Activated T-helper 2 cell treated with anti-CD3 and anti-CD28 coated beads, Interferon-gamma antibody, Interleukin-2, Interleukin-4, amounts not matched to agents 10 μg/mL and 5 μg/mL and 100 μg/mL, durations not matched to agents 14 hours and 24 hours and 36 hours (primary cell): Measurements from ENCODE around the gene SLCO2B1. TPM values are rescaled to one million over a fixed set of nuclear protein-coding genes. Genes with fewer than 3 reads are reported as not detected.
"Not testable (repeated sequence)": the region's sequence is repeated elsewhere in the genome, so short reads cannot be mapped to it uniquely, and the experiment has no call there.

Experiments used
- DNase-seq: peaks from one replicate; pipeline ENCODE4 v3.0.0; 2021; ENCODE audit warnings: low spot score
- H3K27ac Mint-ChIP-seq: one replicate; pipeline ENCODE4 v1.8.0; 2021; ENCODE audit warnings: mixed read lengths
- H3K27me3 Mint-ChIP-seq: one replicate; pipeline ENCODE4 v1.8.0; 2021; ENCODE audit warnings: low read depth, mixed read lengths
- H3K36me3 Mint-ChIP-seq: one replicate; pipeline ENCODE4 v1.8.0; 2021; ENCODE audit warnings: low read depth, mixed read lengths
- H3K4me1 Mint-ChIP-seq: one replicate; pipeline ENCODE4 v1.8.0; 2021; ENCODE audit warnings: low read depth, mixed read lengths
- H3K4me3 Mint-ChIP-seq: one replicate; pipeline ENCODE4 v1.8.0; 2021; ENCODE audit warnings: low read depth, mild to moderate bottlenecking, moderate library complexity, mixed read lengths
- H3K9me3 Mint-ChIP-seq: one replicate; pipeline ENCODE4 v1.8.0; 2021; ENCODE audit warnings: mixed read lengths
- intact Hi-C: fragments of 100-400 bp; cut with micrococcal nuclease; formaldehyde crosslinking; loops from one replicate; pipeline ENCODE4 v1.15.1; 2023
- total RNA-seq: library from RNA; stranded (reverse); gene quantifications from 2 replicates; pipeline ENCODE4 v1.2.3, GENCODE V29; 2022

The SLCO2B1 gene, protein sequence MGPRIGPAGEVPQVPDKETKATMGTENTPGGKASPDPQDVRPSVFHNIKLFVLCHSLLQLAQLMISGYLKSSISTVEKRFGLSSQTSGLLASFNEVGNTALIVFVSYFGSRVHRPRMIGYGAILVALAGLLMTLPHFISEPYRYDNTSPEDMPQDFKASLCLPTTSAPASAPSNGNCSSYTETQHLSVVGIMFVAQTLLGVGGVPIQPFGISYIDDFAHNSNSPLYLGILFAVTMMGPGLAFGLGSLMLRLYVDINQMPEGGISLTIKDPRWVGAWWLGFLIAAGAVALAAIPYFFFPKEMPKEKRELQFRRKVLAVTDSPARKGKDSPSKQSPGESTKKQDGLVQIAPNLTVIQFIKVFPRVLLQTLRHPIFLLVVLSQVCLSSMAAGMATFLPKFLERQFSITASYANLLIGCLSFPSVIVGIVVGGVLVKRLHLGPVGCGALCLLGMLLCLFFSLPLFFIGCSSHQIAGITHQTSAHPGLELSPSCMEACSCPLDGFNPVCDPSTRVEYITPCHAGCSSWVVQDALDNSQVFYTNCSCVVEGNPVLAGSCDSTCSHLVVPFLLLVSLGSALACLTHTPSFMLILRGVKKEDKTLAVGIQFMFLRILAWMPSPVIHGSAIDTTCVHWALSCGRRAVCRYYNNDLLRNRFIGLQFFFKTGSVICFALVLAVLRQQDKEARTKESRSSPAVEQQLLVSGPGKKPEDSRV
- total RNA-seq, result not detected in 2 replicates

DNA sequence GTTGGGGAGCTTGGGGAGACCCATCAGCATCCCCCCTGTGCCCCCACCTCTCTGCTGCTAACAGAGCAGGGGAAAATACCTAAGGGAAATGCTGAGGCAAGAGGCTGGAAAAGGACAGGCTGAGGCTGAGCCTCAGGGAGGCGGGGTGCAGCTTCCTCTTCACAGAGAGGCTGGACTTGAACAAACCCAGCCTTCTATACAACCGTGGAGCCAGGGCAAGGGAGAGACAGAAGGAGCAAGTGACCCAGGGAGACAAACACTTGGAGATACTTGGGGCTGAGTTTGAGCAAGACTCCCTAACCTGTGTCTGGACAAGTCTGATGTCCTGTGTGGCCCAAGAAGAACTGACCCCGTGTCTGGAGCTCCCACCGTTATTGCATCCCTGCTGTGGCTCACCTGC lies at the start of gene SLCO2B1:
Gene SLCO2B1 (plus strand): TSS at position 229 of the 400 bp plus-strand sequence. CDS start 275 bp downstream, outside the sequence.
- DNase-seq, result no peak
- no peak within 1 kb of the TSS for H3K27ac Mint-ChIP-seq
- H3K36me3 Mint-ChIP-seq, result no peaks in the 10 kb centered on the region
- peaks cover 7% of the 10 kb centered on the region for H3K4me1 Mint-ChIP-seq
- intact Hi-C loops, result no loop called here
- H3K4me3 Mint-ChIP-seq, result no peak within 1 kb of the TSS
- H3K27me3 Mint-ChIP-seq, result peaks cover 17% of the 10 kb centered on the region
- no peaks in the 10 kb centered on the region for H3K9me3 Mint-ChIP-seq

DNA sequence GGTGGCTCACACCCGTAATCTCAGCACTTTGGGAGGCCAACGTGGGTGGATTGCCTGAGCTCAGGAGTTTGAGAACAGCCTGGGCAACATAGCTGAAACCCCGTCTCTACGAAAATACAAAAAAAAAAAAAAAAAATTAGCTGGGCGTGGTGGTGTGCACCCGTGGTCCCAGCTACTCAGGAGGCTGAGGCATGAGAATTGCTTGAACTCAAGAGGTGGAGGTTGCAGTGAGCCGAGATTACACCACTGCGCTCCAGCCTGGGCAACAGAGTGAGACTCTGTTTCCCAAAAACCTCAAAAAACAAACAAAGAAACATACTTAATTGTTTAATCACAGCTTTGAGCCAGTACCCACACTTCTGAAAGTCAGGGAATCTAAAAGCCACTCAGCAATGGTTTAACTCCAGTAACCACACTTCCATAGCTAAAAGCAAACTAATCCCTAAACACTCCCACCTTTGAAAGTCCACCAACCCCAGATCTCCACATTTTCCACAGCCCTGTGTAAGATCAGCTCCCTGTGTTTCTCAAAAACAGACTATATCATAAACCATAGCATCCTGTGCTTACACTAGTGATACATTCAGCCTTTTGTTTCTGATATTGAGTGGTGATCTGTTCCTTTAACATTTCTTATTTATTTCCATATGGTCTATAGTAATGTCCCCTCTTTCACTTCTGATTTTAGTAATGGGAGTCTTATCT lies 49.3 kb upstream of the SLCO2B1 start:
- no peak for DNase-seq
- no peaks in the 10 kb centered on the region for H3K9me3 Mint-ChIP-seq
- no peaks in the 10 kb centered on the region for H3K36me3 Mint-ChIP-seq
- intact Hi-C loops, result no loop called here
- no peak overlapping the region for H3K27ac Mint-ChIP-seq
- H3K27me3 Mint-ChIP-seq, result peaks cover 25% of the 10 kb centered on the region
- peaks cover 25% of the 10 kb centered on the region for H3K4me1 Mint-ChIP-seq
- H3K4me3 Mint-ChIP-seq, result no peak overlapping the region

DNA sequence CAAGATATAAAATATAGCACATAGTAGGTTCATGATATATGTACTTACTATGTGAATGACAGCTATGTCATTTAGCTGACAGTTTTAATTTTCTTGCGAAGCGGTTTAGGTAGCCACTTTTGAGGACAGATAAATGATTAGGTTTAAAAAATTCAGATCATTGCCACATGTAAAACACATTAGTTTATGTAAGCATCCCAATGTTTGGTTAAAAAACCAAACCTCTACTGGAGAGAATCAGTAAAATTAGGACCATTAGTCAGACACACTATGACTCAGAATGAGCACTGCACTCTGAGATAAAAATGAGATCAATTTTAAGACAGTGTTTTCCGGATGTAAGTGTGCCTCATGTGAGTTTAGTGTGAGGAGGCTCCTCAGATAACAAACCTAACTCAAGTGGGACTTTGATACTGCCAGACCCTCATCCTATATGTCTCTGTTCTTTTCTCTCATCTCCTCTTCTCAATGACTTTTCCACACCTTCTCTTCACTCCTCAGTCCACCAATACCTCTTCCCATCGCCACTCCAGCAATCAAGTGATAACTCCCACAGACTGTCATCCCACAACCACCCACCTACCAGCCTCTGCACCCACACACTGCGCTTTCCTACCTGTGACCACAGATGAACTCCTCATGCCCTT lies 47.4 kb upstream of the SLCO2B1 start:
- Mint-ChIP-seq H3K36me3 (no peaks in the 10 kb centered on the region), H3K4me3 (no peak overlapping the region), H3K27ac (peak overlapping the region; percentile 16), H3K4me1 (peaks cover 25% of the 10 kb centered on the region), H3K27me3 (peaks cover 22% of the 10 kb centered on the region), H3K9me3 (no peaks in the 10 kb centered on the region)
- intact Hi-C loops, result no loop called here
- no peak for DNase-seq

DNA sequence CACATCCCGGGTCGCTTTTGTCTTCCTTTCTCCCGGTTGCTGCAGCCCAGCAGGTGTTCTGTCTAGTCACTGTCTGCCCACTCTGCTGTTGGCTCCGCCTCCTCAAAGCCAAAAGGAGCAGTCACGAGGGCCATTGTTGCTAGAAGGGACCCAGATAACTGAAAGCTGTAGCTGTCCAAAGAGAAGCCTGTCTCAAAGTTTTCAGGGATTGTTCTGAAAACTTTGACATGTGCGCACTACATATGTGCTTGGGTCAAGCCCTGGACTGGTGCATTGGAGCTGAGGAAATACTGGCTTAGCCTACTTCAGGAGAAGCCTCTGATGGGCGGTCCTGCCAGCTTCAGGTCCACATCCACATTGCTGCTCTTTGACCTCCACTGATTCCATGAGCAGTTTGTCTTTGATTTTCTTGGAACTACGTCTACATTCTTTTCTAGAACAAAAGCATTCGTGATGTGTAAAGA lies 45.4 kb upstream of the SLCO2B1 start:
- H3K4me3 Mint-ChIP-seq, result no peak overlapping the region
- intact Hi-C loops, result no loop called here
- H3K27ac Mint-ChIP-seq, result no peak overlapping the region
- H3K9me3 Mint-ChIP-seq, result no peaks in the 10 kb centered on the region
- H3K27me3 Mint-ChIP-seq, result peaks cover 27% of the 10 kb centered on the region
- H3K4me1 Mint-ChIP-seq, result peaks cover 20% of the 10 kb centered on the region
- no peaks in the 10 kb centered on the region for H3K36me3 Mint-ChIP-seq
- DNase-seq, result no peak

DNA sequence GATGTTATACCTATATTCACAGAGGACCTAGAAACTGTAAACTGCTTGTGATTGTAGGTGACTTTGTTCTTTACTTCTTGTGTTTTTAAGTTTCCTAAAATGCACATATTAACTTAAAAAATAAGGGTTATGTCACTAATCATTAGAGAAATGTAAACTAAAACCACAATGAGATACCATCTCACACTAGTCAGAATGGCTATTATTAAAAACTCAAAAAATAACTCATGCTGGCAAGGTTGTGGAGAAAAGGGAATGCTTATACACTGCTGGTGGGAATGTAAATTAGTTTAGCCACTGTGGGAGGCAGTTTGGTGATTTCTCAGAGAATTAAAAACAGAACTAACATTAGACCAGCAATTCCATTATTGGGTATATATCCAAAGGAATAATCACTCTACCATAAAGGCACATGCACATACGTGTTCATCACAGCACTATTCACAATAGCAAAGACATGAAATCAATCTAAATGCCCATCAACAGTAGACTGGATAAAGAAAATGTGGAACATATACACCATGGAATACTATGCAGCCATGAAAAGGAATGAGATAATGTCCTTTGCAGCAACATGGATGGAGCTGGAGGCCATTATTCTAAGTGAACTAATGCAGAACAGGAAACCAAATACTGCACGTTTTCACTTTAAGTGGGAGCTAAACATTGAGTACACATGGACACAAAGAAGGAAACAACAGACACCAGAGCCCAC lies 44.8 kb upstream of the SLCO2B1 start:
- H3K27ac Mint-ChIP-seq, intact Hi-C loops, H3K9me3 Mint-ChIP-seq, DNase-seq, H3K4me3 Mint-ChIP-seq, H3K36me3 Mint-ChIP-seq: not testable (repeated sequence)
- Mint-ChIP-seq H3K27me3 (peaks cover 27% of the 10 kb centered on the region), H3K4me1 (peaks cover 15% of the 10 kb centered on the region)

DNA sequence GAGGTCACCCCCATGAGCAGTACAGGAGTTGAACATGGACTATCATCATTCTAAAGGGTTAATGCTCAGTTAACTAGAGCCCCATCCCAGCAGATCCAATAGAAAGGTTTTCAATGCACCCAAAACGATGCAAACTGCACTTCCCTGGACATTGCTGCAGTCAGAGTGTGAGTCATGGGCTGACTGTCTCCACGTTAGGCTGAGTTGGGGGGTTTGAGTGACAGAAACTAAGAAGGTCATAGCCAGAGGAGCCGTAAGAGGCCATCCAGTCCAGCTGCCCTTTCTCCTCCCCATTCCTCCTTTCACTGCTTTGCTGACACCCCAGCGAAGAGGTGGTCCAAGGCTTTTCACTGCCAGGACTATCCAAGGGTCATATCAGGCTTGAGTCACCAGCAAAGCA lies 43.7 kb upstream of the SLCO2B1 start:
- peaks cover 13% of the 10 kb centered on the region for H3K4me1 Mint-ChIP-seq
- H3K27me3 Mint-ChIP-seq, result peaks cover 29% of the 10 kb centered on the region
- H3K36me3 Mint-ChIP-seq, result no peaks in the 10 kb centered on the region
- H3K9me3 Mint-ChIP-seq, result peaks cover 5% of the 10 kb centered on the region
- intact Hi-C loops, result no loop called here
- no peak overlapping the region for H3K4me3 Mint-ChIP-seq
- H3K27ac Mint-ChIP-seq, result no peak overlapping the region
- DNase-seq, result no peak

DNA sequence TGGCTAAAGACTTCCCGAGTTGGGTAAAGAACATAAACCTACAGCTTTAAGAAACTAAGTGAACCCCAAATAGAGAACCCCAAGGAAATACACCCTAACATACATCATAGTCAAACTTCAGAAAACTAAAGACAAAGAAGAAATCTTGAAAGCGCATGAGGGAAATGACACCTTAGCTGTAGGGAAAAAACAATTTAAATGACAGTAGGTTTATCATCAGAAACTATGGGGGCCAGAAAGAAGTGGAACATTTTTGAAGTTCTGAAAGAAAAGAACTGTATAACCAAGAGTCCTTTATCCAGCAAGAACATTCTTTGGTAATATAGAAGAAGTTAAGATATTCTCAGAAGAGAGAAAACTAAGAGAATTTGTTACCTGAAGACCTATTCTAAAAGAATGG lies 38.7 kb upstream of the SLCO2B1 start:
- Mint-ChIP-seq H3K27me3 (peaks cover 22% of the 10 kb centered on the region), H3K27ac (no peak overlapping the region), H3K9me3 (peaks cover 11% of the 10 kb centered on the region), H3K36me3 (no peaks in the 10 kb centered on the region), H3K4me1 (no peaks in the 10 kb centered on the region), H3K4me3 (no peak overlapping the region)
- no peak for DNase-seq
- intact Hi-C loops, result no loop called here

DNA sequence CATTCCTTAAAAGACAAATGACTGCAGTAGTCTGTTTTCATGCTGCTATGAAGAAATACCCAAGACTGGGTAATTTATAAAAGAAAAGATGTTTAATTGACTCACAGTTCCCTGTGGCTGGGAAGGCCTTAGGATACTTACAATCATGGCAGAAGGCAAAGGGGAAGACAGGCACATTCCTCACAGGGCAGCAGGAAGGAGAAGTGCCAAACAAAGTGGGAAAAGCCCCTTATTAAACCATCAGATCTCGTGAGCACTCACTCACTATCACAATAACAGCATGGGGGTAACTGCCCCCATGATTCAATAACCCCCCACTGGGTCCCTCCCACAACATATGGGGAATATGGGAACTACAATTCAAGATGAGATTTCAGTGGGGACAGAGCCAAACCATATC lies 37.9 kb upstream of the SLCO2B1 start:
- H3K27ac Mint-ChIP-seq, result no peak overlapping the region
- no peak overlapping the region for H3K4me3 Mint-ChIP-seq
- peaks cover 11% of the 10 kb centered on the region for H3K9me3 Mint-ChIP-seq
- intact Hi-C loops, result no loop called here
- H3K36me3 Mint-ChIP-seq, result no peaks in the 10 kb centered on the region
- no peaks in the 10 kb centered on the region for H3K4me1 Mint-ChIP-seq
- peaks cover 22% of the 10 kb centered on the region for H3K27me3 Mint-ChIP-seq
- no peak for DNase-seq

DNA sequence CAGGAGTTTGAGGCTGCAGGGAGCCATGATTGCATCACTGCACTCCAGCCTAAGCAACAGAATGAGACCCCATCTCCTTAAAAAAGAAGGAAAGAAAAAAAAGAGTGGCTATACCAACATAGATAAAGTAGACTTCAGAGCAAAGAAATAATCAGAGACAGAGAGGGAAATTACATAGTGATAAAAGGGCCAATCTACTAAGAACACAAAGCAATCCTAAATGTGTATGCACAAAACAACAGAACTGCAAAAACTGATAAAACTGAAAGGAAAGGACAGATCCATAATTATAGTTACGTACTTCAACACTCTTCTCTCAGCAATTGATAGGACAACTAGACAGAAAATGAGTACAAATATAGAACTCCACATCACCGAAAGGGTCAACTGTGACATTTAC lies 36.4 kb upstream of the SLCO2B1 start:
- Mint-ChIP-seq H3K4me3 (no peak overlapping the region), H3K27me3 (peaks cover 15% of the 10 kb centered on the region), H3K27ac (no peak overlapping the region), H3K36me3 (no peaks in the 10 kb centered on the region), H3K9me3 (peaks cover 15% of the 10 kb centered on the region), H3K4me1 (no peaks in the 10 kb centered on the region)
- intact Hi-C loops, result no loop called here
- no peak for DNase-seq

DNA sequence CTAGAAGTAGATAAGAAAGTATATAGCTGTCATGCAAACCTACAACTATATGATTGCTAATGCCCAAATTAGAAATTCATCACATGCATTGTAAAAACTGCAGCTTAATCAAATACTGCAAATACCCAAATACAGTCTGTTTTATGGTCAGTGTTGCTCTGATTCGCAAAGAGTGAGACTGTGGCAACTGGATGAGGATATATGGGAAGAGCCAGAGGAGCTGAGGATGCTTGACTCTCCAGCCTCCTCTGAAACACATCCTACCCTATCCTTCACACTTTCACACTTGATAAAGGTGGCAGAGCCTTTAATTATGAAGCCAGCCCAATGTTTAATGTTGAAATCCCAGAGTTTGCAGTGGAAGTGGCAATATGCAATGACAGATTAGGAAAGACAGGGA lies 32.3 kb upstream of the SLCO2B1 start:
- no peaks in the 10 kb centered on the region for H3K36me3 Mint-ChIP-seq
- no peak overlapping the region for H3K27ac Mint-ChIP-seq
- H3K27me3 Mint-ChIP-seq, result no peaks in the 10 kb centered on the region
- intact Hi-C loops, result no loop called here
- DNase-seq, result no peak
- H3K9me3 Mint-ChIP-seq, result peaks cover 10% of the 10 kb centered on the region
- no peak overlapping the region for H3K4me3 Mint-ChIP-seq
- H3K4me1 Mint-ChIP-seq, result no peaks in the 10 kb centered on the region

DNA sequence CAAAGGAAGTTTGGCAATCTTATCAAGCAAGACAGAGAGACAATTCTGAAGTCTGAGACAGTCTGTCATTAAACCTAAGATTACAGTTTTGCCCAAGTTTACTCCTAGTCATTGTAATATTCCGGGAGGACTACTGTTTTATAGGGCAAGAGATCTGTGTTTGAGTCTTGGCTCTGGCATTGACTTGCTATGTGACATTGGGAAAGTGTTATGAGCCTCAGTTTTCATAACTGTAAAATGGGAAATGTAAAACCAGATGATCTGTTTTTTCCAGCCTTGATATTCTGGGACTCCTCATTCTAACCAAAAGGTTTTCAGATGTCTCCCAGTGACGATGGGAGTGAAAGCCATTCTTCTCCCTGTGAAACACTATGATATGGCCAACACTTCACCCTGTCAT lies 24.3 kb upstream of the SLCO2B1 start:
- no peak for DNase-seq
- intact Hi-C loops, result no loop called here

DNA sequence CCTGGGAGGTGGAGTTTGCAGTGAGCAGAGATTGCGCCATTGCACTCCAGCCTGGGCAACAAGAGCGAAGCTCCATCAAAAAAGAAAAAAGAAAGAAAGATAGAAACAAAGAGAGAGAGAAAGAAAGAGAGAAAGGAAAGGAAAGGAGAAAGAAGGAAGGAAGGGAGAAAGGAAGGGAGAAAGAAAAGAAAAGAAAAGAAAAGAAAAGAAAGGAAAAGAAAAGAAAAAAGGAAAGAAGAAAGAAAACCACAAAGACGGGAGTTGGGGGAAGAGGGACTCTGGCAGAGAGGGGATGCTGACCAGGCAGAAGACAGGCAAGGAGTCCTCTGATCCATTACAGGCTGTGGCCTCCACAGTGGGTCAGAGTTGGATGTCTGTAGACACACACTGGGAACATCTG lies 18.8 kb upstream of the SLCO2B1 start:
- Mint-ChIP-seq H3K36me3 (no peaks in the 10 kb centered on the region), H3K4me1 (no peaks in the 10 kb centered on the region), H3K27me3 (peaks cover 20% of the 10 kb centered on the region), H3K27ac (no peak overlapping the region), H3K4me3 (no peak overlapping the region), H3K9me3 (no peaks in the 10 kb centered on the region)
- DNase-seq, result no peak
- intact Hi-C loops, result no loop called here

More for the DNA sequence above, 24.3 kb upstream of the SLCO2B1 start:
- no peak overlapping the region for H3K27ac Mint-ChIP-seq
- H3K9me3 Mint-ChIP-seq, result no peaks in the 10 kb centered on the region
- no peaks in the 10 kb centered on the region for H3K4me1 Mint-ChIP-seq
- no peak overlapping the region for H3K4me3 Mint-ChIP-seq
- no peaks in the 10 kb centered on the region for H3K36me3 Mint-ChIP-seq
- peaks cover 8% of the 10 kb centered on the region for H3K27me3 Mint-ChIP-seq
